IMR-90 (cell line): ENCODE measurements around the gene SAMD7.

Experiments
- CEBPB ChIP-seq: IDR thresholded peaks from 2 replicates; pipeline ENCODE4 v1.6.1; 2012; ENCODE audit warnings: low read depth, low read length, improper control_type of control experiment
- FOS ChIP-seq: fragments of 150-350 bp; IDR thresholded peaks from 2 replicates; pipeline ENCODE4 v1.6.1; 2016; ENCODE audit warnings: low read depth, low read length
- NFE2L2 ChIP-seq: fragments of 150-350 bp; IDR thresholded peaks from 2 replicates; pipeline ENCODE4 v1.6.1; 2016; ENCODE audit warnings: low read depth, mild to moderate bottlenecking, low read length
- POLR2A ChIP-seq: IDR thresholded peaks from 2 replicates; pipeline ENCODE4 v1.6.1; 2012; ENCODE audit warnings: mild to moderate bottlenecking, low read depth, low read length
- TF ChIP-seq, protein P1 (sequence below): conservative IDR thresholded peaks from 2 replicates; pipeline ENCODE4 v1.5.1; 2012; ENCODE audit warnings: mild to moderate bottlenecking, low read depth, low read length, improper control_type of control experiment

GRCh38 chr3:169971522-169971921, 60.1 kb downstream of the SAMD7 start:
- TF ChIP-seq POLR2A, result no peak
- TF ChIP-seq, protein P1, sequence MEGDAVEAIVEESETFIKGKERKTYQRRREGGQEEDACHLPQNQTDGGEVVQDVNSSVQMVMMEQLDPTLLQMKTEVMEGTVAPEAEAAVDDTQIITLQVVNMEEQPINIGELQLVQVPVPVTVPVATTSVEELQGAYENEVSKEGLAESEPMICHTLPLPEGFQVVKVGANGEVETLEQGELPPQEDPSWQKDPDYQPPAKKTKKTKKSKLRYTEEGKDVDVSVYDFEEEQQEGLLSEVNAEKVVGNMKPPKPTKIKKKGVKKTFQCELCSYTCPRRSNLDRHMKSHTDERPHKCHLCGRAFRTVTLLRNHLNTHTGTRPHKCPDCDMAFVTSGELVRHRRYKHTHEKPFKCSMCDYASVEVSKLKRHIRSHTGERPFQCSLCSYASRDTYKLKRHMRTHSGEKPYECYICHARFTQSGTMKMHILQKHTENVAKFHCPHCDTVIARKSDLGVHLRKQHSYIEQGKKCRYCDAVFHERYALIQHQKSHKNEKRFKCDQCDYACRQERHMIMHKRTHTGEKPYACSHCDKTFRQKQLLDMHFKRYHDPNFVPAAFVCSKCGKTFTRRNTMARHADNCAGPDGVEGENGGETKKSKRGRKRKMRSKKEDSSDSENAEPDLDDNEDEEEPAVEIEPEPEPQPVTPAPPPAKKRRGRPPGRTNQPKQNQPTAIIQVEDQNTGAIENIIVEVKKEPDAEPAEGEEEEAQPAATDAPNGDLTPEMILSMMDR, result no peak
- TF ChIP-seq FOS, result no peak
- TF ChIP-seq NFE2L2, result no peak
- peak; percentile 95 for TF ChIP-seq CEBPB
